Measurements from ENCODE around the gene RASA3. TPM values are rescaled to one million over a fixed set of nuclear protein-coding genes. Genes with fewer than 3 reads are reported as not detected.
"Not testable (repeated sequence)": the region's sequence is repeated elsewhere in the genome, so short reads cannot be mapped to it uniquely, and the experiment has no call there.

RASA3 gene
- polyA plus RNA-seq, 5 donors, result 10.5 to 14.4 (median 12.2) TPM

GRCh38 chr13:114114006-114114640 lies 18.3 kb downstream of the RASA3 start:
- DNase-seq, result no peak

GRCh38 chr13:114113395-114113794 lies 19.0 kb downstream of the RASA3 start:
- DNase-seq, result not testable (repeated sequence)

GRCh38 chr13:114112826-114113322 lies 19.5 kb downstream of the RASA3 start:
- no peak for DNase-seq

GRCh38 chr13:114112231-114112825 lies 20.1 kb downstream of the RASA3 start:
- DNase-seq, result no peak

- no peak for DNase-seq
These were observed 20.8 kb downstream of the RASA3 start for GRCh38 chr13:114111577-114111976.

- DNase-seq, result not testable (repeated sequence)
These were observed 21.6 kb downstream of the RASA3 start for GRCh38 chr13:114110830-114111189.

GRCh38 chr13:114110091-114110829 lies 22.2 kb downstream of the RASA3 start:
- no peak for DNase-seq

- no peak for DNase-seq
These were observed 22.8 kb downstream of the RASA3 start for GRCh38 chr13:114109641-114110041.

GRCh38 chr13:114108894-114109293 lies 23.5 kb downstream of the RASA3 start:
- DNase-seq, result no peak

- no peak for DNase-seq
These were observed 24.2 kb downstream of the RASA3 start for GRCh38 chr13:114108141-114108761.

GRCh38 chr13:114107686-114108081 lies 24.7 kb downstream of the RASA3 start:
- no peak for DNase-seq

- DNase-seq, result no peak
These were observed 25.3 kb downstream of the RASA3 start for GRCh38 chr13:114106991-114107685.

- no peak for DNase-seq
These were observed 25.9 kb downstream of the RASA3 start for GRCh38 chr13:114106526-114106925.

GRCh38 chr13:114105521-114106225 lies 26.8 kb downstream of the RASA3 start:
- no peak for DNase-seq

GRCh38 chr13:114104655-114105520 lies 27.5 kb downstream of the RASA3 start:
- no peak for DNase-seq

GRCh38 chr13:114103801-114104654 lies 28.4 kb downstream of the RASA3 start:
- DNase-seq, result no peak

GRCh38 chr13:114103289-114103621 lies 29.2 kb downstream of the RASA3 start:
- not testable (repeated sequence) for DNase-seq

GRCh38 chr13:114102521-114103288 lies 29.7 kb downstream of the RASA3 start:
- DNase-seq, result no peak

- DNase-seq, result no peak
These were observed 30.3 kb downstream of the RASA3 start for GRCh38 chr13:114102131-114102520.
